NCI-H1694 treated with DMSO at 0.1 percent for 48 hours (cell line): ENCODE measurements around the gene S100G.
"Not testable (repeated sequence)": the region's sequence is repeated elsewhere in the genome, so short reads cannot be mapped to it uniquely, and the experiment has no call there.

Experiments used
- DNase-seq: peaks from one replicate; lab custom pipeline; 2025; lab: John Stamatoyannopoulos, UW

Gene S100G

GRCh38 chrX:16649858-16650257, at the start of gene S100G:
Gene S100G, plus strand, starts transcription at chrX:16650158. Its CDS starts 849 bp downstream, at chrX:16651007.
- no peak for DNase-seq

- no peak for DNase-seq
These were observed 48.1 kb upstream of the S100G start for GRCh38 chrX:16601885-16602284.

- not testable (repeated sequence) for DNase-seq
These were observed 46.7 kb upstream of the S100G start for GRCh38 chrX:16603235-16603634.

- no peak for DNase-seq
These were observed 46.1 kb upstream of the S100G start for GRCh38 chrX:16603822-16604221.

- DNase-seq: no peak
These were observed 45.6 kb upstream of the S100G start for GRCh38 chrX:16604337-16604736.

GRCh38 chrX:16606142-16606720, 43.7 kb upstream of the S100G start:
- DNase-seq: no peak

- DNase-seq: no peak
These were observed 39.8 kb upstream of the S100G start for GRCh38 chrX:16610121-16610621.

- DNase-seq: not testable (repeated sequence)
These were observed 39.3 kb upstream of the S100G start for GRCh38 chrX:16610654-16611053.

GRCh38 chrX:16612257-16612897, 37.6 kb upstream of the S100G start:
- no peak for DNase-seq

GRCh38 chrX:16617382-16617781, 32.6 kb upstream of the S100G start:
- DNase-seq: no peak

GRCh38 chrX:16618422-16618821, 31.5 kb upstream of the S100G start:
- no peak for DNase-seq

- DNase-seq: no peak
These were observed 30.9 kb upstream of the S100G start for GRCh38 chrX:16619024-16619423.

- DNase-seq: not testable (repeated sequence)
These were observed 21.4 kb upstream of the S100G start for GRCh38 chrX:16628511-16628910.

GRCh38 chrX:16628946-16629595, 20.9 kb upstream of the S100G start:
- no peak for DNase-seq

GRCh38 chrX:16629909-16630308, 20.0 kb upstream of the S100G start:
- DNase-seq: no peak

- no peak for DNase-seq
These were observed 16.2 kb upstream of the S100G start for GRCh38 chrX:16633754-16634153.

GRCh38 chrX:16635040-16635439, 14.9 kb upstream of the S100G start:
- DNase-seq: no peak

GRCh38 chrX:16635596-16635995, 14.4 kb upstream of the S100G start:
- DNase-seq: no peak

GRCh38 chrX:16638533-16638932, 11.4 kb upstream of the S100G start:
- DNase-seq: no peak

GRCh38 chrX:16639966-16640365, 10.0 kb upstream of the S100G start:
- no peak for DNase-seq

GRCh38 chrX:16640823-16641222, 9.1 kb upstream of the S100G start:
- DNase-seq: no peak

- DNase-seq: no peak
These were observed 6.8 kb upstream of the S100G start for GRCh38 chrX:16643176-16643575.
